ENCODE measurements around the gene CYTL1.

Gene CYTL1

DNA sequence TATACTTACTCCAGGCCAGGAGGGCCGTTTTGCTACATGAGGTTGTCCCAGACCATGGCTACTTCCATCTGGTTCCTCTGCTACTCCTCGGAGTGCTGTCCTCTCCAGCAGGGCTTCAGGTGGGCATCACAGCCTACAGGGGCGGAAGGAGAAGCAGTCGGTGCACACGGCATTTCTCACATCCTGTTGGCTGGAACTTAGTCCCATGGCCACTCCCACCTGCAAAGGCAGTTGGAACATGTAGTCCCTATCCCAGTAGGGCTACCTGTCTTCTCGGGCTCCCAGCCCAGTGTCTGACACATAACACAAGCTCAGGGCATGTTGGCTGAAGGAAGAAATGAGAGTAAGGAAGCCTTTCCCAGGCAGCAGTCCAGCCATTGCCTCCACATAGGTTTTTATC lies 24.3 kb upstream of the CYTL1 start:
- no peak for TF ChIP-seq POLR2A (IDR thresholded peaks at IDR 0.05; ENCODE audit: low read depth, low read length)
- no peak for FAIRE-seq
- no peak for DNase-seq (ENCODE audit: insufficient read length, low spot score)

- DNase-seq (ENCODE audit: insufficient read length, low spot score): no peak
- no peak for FAIRE-seq
- no peak for TF ChIP-seq POLR2A (IDR thresholded peaks at IDR 0.05; ENCODE audit: low read depth, low read length)
Measured at GRCh38 chr4:5041699-5042098, 22.4 kb upstream of the CYTL1 start.

DNA sequence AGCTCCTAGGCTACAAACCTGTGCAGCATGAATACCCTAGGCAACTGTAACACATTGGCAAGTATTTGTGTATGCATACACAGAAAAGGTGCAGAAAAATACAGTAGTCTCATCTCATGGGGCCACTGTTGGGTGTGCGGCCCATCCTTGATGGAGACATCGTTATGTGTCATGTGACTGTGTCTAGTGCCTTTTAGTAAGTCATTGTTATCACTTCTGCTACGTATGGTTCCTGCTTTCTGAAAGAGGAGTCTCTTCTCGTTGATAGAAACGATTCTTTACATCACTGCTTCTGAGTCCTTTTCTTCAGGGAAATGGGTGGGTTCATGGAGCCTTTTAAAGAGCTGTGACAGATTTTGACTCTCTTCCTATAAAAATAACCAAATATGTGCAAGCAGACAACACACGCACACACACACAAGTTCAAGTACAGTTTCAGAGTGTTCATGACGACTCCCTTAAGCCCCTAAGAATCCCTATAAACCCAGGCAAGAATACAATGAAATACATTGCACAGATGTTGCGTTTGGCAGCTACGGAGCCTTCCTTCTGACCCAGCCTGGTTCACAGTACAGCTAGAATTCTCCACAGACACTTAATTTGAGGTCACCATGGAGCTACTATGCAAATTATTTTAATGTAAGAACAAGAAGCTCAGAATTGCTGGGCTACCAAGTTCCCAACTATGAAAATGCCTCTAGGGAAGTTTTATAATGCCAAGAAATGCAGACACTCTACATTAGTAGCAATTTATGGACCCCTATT lies 21.8 kb upstream of the CYTL1 start:
- FAIRE-seq (no peak), DNase-seq (ENCODE audit: insufficient read length, low spot score) (no peak)
- no peak for TF ChIP-seq POLR2A (IDR thresholded peaks at IDR 0.05; ENCODE audit: low read depth, low read length)

DNA sequence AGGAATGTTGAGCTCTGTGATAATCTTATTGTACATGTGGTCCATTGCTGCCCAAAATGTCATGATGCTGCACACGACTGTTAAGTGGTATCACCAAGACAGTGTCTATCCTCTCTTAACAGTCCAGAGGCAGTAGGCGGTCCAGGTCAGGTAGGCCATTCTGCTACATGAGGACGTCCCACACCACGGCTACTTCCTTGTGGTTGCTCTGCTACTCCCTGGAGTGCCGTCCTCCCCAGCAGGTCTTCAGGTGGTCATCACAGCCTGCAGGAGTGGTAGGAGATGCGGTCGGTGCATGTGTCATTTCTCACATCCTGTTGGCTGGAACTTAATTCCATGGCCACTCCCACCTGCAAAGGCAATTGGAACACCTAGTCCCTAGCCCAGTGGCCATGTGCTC lies 20.5 kb upstream of the CYTL1 start:
- no peak for TF ChIP-seq POLR2A (IDR thresholded peaks at IDR 0.05; ENCODE audit: low read depth, low read length)
- DNase-seq (ENCODE audit: insufficient read length, low spot score) (no peak), FAIRE-seq (no peak)

DNA sequence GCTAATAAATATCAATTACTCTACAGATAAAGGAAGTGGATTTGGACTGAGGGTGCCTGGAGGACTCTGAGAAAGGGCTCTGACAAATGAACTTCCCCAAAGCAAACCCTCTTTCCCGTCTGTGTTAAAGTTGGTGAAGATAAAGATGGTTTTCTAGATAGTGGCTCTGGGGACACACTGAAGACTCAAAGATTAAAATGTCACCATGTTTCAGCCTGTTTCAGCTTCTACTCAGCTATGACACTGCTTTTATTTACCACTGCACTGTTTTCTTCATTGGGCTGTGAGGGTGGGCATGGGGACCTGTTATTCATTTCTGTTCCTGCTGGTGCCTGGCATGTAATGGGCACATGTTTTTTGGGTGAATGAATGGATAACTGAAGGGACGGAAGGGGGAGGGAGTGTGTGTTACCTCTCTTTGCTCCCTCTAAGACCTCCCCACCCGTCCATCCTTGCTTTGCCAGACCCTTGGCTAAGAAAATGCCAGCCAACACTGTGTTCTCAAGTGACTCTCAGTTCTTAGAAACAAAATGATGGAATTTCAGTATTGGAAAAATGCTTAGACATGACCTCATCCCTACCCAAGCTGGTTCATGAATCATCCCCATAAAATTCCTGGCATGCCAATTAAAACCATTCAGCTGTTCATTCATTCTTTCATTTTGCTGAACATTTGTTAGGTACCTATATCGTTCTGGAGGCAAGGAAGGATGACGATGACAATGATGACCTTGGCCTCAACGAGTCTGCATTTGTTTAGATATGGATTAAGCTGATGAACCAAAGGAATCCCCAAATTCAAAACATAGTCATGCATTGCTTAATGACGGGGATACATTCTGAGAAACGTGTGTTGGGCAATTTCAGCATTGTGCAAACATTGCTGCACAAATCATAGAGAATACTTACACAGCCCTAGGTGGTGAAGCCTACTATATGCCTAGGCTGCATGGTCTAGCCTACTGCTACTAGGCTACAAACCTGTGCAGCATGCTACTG lies 18.6 kb upstream of the CYTL1 start:
- DNase-seq (ENCODE audit: insufficient read length, low spot score): peak; percentile 34
- no peak for FAIRE-seq
- no peak for TF ChIP-seq POLR2A (IDR thresholded peaks at IDR 0.05; ENCODE audit: low read depth, low read length)

DNA sequence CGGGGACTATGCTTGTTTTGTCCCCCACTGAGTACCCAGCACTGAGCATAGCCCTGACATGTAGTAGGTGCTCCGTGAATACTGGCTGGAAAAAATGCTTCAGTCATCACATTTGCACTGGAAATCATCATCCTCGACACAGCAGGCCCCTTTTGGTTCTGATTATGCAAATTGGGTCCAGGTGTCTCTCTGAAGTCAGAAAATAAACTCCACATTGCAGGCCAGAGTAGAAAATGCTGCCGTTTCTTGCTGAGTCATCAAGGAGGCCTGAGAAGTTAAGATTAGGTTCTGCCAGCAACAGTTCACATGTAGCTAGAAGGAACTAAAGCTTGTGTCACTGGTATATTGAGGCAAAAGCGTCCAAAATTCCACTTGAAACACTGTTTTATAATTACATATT lies 17.0 kb upstream of the CYTL1 start:
- DNase-seq (ENCODE audit: insufficient read length, low spot score) (no peak), FAIRE-seq (no peak)
- no peak for TF ChIP-seq POLR2A (IDR thresholded peaks at IDR 0.05; ENCODE audit: low read depth, low read length)

DNA sequence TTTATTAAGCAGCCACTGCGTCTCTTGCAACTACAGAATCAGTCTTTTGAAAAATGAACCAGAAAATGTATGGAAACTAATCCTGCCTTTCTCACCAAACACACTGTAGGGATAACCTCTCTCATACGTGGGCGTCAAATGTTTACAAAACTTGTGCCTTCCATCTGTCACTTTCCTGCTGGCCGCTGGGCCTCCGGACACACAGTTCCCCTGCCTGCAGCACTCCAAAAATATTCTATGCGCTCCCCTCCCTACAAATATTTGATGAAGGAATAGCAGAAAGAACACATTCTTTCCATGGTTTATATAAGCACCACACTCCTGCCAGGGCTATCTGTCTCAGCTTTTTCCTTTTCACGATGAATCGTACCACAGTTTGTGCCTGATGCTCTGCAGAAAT lies 14.9 kb upstream of the CYTL1 start:
- DNase-seq (ENCODE audit: insufficient read length, low spot score) (no peak), FAIRE-seq (no peak)
- TF ChIP-seq POLR2A (IDR thresholded peaks at IDR 0.05; ENCODE audit: low read depth, low read length): no peak

GRCh38 chr4:5033281-5033841 lies 14.1 kb upstream of the CYTL1 start:
- FAIRE-seq: no peak
- TF ChIP-seq POLR2A (IDR thresholded peaks at IDR 0.05; ENCODE audit: low read depth, low read length): no peak
- DNase-seq (ENCODE audit: insufficient read length, low spot score): no peak

GRCh38 chr4:5032813-5033212 lies 13.6 kb upstream of the CYTL1 start:
- TF ChIP-seq POLR2A (IDR thresholded peaks at IDR 0.05; ENCODE audit: low read depth, low read length): no peak
- no peak for DNase-seq (ENCODE audit: insufficient read length, low spot score)
- no peak for FAIRE-seq

DNA sequence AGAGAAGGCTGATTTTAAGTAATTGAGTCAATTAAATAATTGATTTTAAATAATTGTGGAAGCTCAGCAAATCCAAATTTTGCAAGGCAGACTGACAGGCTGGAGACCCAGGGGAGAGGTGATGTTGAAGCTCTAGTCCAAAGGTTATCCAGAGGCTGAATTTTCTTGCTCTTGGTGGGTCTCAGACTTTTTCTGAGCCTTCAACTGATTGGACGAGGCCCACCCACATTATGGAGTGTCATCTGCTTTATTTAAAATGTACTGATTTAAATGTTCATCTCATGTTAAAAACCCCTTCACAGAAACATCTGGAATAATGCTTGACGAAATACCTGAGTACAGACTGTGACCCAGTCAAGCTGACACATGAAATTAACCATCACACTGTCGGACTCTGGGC lies 11.7 kb upstream of the CYTL1 start:
- FAIRE-seq: no peak
- TF ChIP-seq POLR2A (IDR thresholded peaks at IDR 0.05; ENCODE audit: low read depth, low read length): no peak

DNA sequence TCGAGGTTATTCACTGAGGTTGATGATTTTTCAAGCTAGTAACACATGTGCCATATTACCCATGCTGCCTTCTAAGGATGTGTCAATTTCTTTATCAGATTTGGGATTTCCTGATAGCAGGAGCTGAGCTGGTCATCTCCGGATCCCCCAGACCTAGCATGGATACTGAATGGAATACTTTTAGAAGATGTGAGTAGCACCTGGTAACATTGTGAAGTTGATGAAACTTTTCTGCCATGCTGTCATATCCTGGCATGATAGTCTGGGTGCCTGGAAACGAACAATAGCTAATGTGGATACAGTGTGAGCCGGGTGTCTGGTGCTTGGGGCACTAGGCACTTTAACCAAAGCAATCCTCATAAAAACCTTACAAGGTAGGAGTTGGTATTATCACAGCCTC lies 11.0 kb upstream of the CYTL1 start:
- FAIRE-seq (no peak), DNase-seq (ENCODE audit: insufficient read length, low spot score) (no peak)
- TF ChIP-seq POLR2A (IDR thresholded peaks at IDR 0.05; ENCODE audit: low read depth, low read length): no peak

More for the DNA sequence above, 11.7 kb upstream of the CYTL1 start:
- no peak for DNase-seq (ENCODE audit: insufficient read length, low spot score)

DNA sequence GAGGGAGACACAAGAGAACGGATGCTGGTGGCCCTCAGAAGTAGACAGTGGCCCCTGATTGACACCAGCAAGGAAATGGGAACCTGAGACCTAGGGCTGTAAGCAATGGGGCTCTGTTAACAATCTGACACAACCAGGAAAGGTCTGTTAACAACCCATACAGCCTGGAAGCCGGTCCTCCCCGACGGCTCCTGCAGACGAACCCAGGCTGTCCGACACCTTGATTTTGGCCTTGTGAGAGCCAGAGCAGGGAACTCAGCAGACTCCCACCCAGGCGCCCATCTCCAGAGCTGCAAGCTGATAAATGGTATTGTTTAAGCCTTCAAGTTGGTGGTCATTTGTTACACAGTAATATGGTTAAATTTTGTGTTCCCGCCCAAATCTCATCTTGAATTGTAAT lies 10.2 kb upstream of the CYTL1 start:
- FAIRE-seq: no peak
- TF ChIP-seq POLR2A (IDR thresholded peaks at IDR 0.05; ENCODE audit: low read depth, low read length): no peak
- no peak for DNase-seq (ENCODE audit: insufficient read length, low spot score)

DNA sequence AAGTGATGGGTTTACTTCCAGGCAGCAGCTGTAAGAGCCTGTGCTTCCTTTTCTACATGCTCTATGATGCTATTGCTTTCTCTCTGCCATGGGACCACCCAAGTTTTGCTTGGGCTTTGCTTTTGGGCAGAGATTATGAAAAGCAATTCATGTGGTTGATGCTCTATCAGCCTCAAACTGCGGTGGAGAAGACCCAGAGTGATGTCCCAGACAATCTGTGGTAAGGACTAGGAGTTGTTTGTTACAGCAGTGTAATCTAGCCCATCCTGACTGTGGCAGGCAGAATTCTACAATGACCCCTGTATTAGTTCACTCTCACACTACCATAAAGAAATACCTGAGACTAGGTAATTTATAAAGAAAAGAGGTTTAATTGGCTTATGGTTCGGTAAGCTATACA lies 9.2 kb upstream of the CYTL1 start:
- TF ChIP-seq POLR2A (IDR thresholded peaks at IDR 0.05; ENCODE audit: low read depth, low read length): no peak
- DNase-seq (ENCODE audit: insufficient read length, low spot score) (no peak), FAIRE-seq (no peak)

- DNase-seq (ENCODE audit: insufficient read length, low spot score) (no peak), FAIRE-seq (no peak)
- no peak for TF ChIP-seq POLR2A (IDR thresholded peaks at IDR 0.05; ENCODE audit: low read depth, low read length)
Measured at GRCh38 chr4:5027346-5027745, 8.1 kb upstream of the CYTL1 start.

All from H54 (cell line).